ENCODE results near the gene NCBP2L.

DNA sequence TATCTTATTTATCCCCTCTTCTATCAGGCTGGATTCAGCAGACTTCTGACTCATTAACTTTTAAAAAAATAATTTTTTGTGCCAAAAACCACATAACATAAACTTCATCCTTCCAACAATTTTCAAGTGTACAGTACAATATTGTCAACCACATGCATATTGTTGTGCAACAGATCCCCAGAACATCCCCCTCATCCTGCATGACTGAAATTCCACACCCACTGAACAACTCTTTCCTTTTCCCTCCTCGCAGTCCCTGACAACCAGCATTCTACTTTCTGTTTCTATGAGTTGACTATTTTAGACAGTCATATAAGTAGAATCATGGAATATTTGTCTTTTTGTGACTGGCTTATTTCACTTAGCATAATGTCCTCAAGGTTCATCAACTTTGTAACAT lies 45.9 kb downstream of the NCBP2L start:
- no peak for TF ChIP-seq POLR2AphosphoS5 (IDR thresholded peaks at IDR 0.05; ENCODE audit: low read depth, low read length)
- TF ChIP-seq SPI1 (IDR thresholded peaks at IDR 0.05; ENCODE audit: low read depth, low read length): no peak
- TF ChIP-seq TAF1 (IDR thresholded peaks at IDR 0.05; ENCODE audit: low read depth, low read length): no peak
- no peak for TF ChIP-seq POLR2A (IDR thresholded peaks at IDR 0.05; ENCODE audit: low read depth, low read length)
- TF ChIP-seq POU2F2 (IDR thresholded peaks at IDR 0.05; ENCODE audit: low read depth, low read length): no peak
- TF ChIP-seq PAX5 (IDR thresholded peaks at IDR 0.05; ENCODE audit: insufficient read depth, low read length, severe bottlenecking): no peak
